HG03521 (cell line): ENCODE measurements around the gene MCAT.
"Not testable (repeated sequence)": the region's sequence is repeated elsewhere in the genome, so short reads cannot be mapped to it uniquely, and the experiment has no call there.

ENCODE experiments used
- ATAC-seq: cut with Tn5 transposase; IDR thresholded peaks from one replicate; pipeline ENCODE4 v1.9.1; 2021; ENCODE audit warnings: mild to moderate bottlenecking, moderate library complexity; ENCODE audit not compliant: unreplicated experiment

MCAT gene

DNA sequence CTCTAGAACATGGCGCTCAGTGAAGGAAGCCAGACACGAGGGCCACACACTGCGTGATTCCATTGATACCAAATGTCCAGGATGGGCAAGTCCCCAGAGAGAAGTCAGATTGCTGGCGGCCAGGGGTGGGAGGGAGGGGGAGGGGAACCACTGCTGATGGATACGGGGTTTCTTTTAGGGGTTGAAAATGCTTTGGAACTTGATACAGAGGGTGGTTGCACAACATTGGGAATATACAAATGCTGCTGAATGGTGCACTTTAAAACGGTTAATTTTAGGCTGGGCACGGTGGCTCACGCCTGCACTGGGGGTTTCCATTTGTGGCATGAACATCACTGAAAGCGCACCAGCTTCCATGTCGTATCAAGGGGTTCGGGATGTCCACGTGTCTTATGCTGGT lies 13.2 kb upstream of the MCAT start:
- ATAC-seq, result no peak

DNA sequence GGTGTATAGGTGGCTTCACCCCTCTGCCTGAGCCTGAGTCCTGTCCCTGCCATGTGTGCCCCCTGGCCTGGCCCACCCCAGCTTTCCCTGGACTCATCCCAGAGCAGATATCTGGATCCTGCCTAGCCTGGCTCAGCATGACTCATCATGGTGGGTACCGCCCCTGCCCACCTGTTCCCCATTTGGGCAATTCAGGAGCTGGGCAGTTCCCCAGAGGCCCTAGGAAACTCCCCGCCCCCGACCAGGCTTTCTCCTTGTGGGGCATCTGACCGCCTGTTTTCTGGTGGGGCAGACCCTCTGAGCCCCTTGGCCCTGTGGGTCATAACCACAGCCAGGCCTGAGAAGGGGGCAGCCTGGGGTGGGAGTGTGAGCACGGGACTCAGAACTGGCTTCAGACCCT lies 12.6 kb upstream of the MCAT start:
- ATAC-seq, result no peak

DNA sequence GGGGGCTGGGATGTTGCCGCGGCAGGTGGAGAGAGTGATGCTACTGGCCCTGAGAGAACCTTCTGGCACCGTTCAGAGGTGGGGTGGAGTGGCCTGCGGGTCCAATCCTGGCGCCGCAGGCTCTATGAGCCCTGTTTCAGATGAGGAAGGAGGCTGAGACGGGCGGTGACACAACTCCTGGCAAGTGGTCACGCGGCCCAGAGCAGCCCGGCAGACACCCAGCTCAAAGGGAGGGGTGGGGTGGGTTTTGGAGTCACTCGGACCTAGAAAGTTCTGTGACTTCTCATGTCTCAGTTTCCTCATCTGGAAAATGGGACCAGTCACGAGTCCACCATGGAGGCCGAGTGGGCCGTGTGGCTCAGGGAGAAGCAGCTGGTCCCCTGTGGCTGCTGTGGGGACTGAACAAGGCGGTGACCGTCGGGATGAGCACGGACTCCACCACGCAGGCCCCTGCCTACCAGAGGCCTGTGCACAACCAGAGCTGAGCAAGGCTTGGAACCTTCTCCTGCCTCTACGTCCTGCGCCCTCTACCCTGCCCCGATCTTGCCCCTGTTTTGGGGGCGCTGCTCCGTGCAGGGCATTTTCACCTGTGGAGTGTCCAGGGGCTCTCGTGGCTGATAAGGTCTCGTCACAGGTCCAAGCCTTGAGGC lies 11.8 kb upstream of the MCAT start:
- no peak for ATAC-seq

DNA sequence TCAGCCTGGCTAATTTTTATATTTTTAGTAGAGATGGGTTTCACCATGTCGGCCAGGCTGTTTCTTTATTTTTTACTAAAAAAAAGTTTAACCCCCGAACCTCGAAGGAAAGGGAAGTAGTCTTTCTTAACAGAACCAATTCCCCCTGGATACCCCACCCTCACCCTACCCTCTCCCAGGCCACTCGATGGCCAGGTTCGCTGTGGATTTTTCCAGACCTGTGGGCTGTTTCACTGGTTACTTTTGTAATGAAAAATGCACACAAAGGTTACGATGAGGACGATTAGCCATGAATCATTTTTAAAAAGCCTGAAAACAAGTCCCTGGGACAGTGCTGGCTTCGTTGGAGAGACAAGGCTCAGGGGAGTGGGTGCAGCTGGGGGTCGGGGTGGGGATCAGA lies 10.7 kb upstream of the MCAT start:
- no peak for ATAC-seq

DNA sequence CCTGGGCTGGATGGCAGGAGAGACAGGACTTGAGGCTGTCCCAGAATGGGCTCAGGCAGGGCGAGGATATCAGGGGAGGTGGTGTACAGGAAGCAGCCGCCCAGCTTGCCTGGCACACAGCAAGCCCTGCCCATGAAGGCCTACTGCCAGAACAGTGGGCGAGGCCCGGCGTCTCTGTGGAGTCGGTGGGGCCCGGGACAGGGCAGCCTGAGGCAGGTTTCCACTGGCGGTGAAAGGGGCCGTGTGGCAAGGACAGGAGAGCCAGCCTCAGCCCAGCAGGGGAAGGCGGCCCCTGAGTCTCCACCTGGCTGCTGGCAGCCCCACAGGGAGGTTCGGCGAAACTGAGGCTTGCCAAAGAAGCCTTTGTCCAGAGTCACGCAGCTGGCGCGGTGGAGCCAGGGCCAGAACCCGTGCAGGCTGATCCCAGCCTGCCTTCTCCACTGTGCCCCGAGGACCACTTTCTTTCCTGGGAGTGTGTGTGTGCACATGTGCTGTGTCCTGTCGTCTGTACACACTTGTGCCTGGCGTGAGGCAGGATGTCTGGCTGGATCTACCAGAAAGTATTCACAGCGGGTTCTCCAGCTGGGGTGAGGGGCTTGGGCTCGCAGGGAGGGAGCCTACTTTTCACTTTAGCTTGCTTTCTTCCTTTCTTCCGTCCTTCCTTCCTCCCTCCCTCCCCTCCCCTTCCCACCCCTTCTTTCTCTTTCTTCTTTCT lies 9.3 kb upstream of the MCAT start:
- no peak for ATAC-seq

DNA sequence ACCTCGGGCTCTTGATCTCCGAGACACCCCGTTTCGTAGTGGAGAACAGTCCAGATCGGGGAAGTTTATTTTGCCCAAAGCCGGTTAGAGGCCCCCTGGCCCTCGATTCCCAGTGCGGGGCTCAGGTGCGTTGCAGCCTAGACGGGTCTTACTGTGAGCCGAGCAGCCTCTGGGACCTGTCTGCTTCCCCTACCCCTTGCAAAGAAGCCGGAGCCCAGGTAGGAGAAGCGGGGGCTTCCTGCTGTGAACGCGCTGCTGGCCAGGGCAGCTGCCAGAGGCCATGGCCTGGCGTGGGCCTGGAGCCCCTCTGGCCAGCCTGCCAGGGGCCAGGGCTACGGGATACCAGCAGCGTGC lies 8.8 kb upstream of the MCAT start:
- no peak for ATAC-seq

DNA sequence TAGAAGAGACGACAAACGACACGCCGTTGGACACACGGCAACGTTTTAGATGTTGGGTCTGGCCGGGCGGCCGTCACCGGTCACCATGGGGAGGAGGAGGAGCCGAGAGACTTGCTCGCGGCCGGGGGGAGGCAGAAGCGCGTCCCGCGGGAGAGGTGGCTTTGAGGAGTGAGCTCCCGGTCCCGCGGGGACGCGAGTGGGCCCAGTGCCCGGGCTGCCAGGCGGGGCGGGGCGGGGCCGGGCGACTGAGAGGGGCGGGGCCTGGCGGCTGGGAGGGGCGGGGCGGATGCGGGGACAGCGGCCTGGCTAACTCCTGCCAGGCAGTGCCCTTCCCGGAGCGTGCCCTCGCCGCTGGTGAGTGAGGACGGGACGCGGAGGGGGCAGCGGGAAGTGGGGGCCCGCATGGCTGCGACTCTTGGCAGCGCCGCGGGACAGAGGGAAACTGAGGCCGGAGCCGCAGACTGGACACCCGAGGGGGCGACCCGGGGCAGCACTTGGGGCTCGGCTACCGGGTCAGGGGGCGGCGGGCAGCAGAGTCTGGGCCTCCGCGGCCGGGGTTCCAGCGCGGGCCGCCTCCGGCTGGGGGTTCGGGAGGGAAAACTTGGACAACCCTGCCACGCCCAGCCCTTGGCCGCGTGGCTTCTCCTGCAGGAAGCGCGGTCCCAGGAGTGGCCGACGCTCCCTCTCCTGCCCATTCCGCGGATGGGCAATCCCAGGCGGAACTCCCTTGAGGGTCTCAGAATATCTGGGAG lies 8.2 kb upstream of the MCAT start, which contains the start of gene TSPO:
TSS of gene TSPO (plus strand) at position 309 of the 752 bp plus-strand sequence. CDS start 7,680 bp downstream, outside the sequence.
- no peak for ATAC-seq

DNA sequence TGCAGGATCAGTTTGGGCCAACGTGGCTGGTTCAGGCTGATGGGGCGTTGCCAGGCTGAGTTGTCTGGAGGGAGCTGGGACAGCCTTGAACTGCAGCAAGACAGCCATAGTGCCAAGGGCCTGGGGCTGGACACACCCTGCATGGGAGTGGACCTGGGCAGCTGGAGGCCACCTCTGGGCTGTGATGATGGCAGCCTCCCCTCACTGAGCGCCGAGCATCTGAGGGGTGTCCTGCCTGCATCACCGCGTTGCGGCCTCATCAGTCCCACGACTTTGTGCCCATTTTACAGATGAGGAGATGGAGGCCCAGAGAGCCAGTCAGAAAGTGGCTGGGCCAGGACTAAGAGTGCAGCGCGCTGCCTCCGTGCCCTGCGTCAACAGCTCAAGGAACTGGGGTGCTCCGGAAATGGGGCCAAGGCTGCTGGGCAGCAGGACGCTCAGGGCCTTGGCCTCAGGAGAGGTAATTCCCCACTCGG lies 7.6 kb upstream of the MCAT start:
- ATAC-seq, result no peak

DNA sequence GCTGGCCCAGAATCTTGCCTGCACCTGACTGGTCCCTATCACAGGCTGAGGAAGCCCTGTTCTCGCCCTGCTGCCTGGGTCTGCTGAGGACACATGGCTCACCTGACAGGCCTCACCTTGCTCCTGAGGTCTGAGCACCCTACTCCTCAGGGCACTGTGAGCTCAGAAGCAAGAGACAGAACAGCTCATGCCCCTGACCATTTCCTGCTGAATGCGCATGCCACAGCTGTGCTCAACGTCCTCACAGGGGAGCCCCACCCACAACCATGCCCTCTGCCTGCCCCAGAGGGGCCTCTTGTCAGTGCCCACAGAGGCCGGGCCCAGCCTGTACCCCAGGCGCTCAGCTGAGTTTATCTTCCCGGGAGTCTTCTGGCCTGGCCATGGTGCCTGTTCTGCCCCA lies 5.4 kb upstream of the MCAT start:
- ATAC-seq, result no peak

DNA sequence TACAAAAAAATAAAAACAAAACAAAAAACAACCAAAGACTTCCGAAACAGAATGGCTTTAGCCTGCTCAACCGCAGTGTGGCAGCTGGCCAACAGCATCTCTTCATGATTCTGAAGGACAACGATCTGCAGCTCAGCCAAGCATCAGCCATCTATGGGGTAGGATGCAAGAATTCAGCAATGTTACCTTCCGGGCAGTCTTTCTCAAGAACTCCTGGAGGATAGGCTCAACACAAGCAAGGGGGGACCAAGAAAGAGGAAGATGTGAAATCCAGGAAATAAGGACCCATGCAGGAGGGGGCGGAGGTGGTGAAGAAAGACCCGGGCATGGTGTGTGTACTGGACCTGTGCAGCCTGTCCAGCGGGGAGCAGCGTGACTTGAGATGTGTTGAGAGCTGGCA lies 4.6 kb upstream of the MCAT start:
- ATAC-seq, result no peak

DNA sequence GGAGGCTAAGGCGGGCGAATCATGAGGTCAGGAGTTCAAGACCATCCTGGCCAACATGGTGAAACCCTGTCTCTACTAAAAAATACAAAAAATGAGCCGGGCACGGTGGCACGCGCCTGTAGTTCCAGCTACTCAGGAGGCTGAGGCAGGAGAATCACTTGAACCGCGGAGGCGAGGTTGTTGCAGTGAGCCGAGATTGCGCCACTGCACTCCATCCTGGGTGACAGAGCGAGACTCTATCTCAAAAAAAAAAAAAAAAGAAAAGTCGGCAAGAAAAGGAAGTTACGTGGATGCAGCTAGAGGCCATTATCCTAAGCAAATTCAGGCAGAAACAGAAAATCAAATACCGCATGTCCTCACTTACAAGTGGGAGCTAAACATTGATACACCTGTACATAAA lies 3.1 kb upstream of the MCAT start:
- ATAC-seq, result not testable (repeated sequence)

DNA sequence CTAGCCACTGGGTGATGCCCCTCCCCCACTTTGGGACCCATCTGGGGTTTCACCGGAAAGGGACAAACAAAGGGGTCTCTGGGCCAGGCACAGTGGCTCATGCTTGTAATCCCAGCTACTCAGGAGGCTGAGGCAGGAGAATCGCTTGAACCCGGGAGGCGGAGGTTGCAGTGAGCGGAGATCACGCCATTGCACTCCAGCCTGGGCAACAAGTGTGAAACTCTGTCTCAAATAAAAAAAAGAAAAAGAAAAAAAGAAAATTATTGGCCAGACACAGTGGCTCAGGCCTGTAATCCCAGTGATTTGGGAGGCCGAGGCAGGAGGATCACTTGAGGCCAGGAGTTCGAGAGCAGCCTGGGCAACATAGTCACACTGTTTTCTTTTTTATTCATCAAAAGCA lies 2.2 kb upstream of the MCAT start:
- ATAC-seq, result not testable (repeated sequence)

DNA sequence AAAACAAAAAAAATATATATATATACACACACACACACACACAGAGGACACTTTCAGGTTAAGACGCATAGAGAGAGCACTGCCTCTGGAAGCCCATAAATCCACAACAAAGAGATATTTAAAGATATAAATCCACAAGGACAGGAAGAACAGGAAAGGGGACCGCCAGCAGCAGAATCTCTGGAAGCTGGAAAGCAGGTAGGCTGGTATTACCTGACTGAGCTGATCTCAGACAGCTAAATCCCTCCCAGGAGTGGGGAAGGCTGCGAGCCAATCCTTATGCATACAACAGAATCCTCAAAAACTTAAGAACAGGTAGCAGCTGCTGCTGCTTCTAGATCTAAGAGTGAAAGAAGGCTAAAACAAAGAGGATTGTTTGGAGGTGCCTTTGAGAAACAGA lies 1.8 kb upstream of the MCAT start:
- ATAC-seq, result no peak

DNA sequence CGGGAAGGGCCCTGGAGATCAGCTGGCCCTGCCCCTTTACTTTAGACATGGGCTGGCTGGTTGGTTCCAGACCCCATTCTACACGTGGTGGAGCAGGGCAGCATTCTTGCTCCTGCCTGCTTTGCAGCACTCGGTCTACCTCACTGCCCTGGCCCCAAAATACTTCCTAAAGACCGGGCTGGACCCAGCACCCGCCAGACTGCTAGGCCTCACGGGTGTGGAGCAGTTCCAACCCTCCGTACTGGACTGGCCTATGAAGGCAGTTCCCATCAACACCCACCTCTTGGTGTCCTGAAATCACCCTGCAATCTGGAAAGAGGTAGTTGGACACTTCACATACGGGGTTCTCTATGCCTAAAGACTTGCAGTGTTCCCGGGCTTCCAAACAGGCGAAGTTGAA lies 6.4 kb downstream of the MCAT start:
- no peak for ATAC-seq

DNA sequence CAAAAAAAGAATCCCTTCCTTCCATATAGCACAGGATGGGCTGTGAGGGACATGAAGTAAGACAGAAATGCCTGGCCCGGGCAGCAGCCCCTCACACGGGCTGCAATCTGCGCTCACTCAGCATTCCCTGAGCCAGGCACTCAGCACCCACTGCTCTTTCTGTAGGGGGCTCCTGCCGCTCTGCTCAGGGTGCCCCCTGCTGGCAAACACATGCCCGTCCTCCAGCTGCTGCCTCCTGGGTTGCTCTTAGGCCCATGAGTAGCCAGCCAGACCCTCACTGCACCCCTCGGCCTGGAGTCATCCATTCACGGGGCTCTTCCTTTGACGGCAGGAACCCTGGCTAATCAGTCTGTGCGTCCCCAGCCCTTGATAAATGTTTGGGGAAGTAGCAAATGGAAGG lies 6.9 kb downstream of the MCAT start:
- ATAC-seq, result no peak

DNA sequence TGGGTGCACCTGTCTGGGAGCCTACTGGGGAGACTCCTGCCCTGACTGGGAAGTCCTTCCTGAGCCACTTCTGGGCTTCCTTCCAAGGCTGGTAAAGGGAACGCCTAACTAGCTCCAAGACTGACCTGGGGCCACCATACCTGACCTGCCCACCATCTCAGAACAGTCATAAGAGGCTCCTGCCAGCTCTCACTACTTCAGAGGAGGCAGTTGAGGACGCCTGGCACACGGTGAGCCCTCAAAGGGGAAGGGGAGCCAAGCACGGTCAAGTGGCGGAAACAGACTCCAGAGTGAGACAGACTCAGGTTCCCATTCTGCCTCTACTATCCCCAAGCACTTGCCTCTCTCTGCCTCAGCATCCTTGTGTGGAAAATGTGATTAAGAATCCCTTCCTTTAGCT lies 7.6 kb downstream of the MCAT start:
- ATAC-seq, result no peak

DNA sequence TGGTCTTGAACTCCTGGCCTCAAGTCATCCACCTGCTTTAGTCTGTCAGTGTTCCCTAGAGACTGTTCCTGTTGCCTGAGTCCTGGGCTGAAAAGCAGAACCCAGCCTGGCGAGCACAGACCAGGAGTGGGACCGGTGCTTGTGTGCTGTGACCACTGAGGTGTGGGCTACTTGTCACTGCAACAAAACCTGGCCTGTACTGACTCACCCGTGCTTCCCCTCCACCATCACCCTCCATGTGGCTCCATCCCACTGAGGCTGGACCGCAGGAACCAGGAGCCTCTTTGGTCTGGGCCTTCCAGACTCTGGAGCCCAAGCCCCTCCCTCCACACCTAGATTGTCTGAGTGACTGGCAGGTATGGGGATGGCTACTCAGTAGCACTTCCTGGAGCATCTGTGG lies 8.6 kb downstream of the MCAT start:
- no peak for ATAC-seq

DNA sequence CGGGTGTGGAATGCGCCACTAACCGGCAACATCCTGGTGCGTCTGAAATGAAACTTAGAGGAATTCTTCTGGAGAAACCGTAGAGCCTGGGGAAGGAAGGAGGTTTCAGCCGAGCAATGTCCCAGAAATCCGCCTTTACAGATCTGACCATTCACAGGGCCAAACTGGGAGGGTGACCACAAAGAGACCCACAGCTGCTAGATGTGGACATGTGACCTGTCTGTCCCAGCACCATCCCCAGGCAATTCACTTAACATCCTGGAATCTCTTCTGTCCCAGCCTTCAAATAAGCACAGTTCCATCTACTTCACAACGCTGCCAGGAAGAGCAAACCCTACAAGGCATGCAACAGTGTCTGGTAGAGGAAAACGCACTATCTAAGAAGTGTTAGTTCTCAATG lies 9.8 kb downstream of the MCAT start:
- no peak for ATAC-seq

DNA sequence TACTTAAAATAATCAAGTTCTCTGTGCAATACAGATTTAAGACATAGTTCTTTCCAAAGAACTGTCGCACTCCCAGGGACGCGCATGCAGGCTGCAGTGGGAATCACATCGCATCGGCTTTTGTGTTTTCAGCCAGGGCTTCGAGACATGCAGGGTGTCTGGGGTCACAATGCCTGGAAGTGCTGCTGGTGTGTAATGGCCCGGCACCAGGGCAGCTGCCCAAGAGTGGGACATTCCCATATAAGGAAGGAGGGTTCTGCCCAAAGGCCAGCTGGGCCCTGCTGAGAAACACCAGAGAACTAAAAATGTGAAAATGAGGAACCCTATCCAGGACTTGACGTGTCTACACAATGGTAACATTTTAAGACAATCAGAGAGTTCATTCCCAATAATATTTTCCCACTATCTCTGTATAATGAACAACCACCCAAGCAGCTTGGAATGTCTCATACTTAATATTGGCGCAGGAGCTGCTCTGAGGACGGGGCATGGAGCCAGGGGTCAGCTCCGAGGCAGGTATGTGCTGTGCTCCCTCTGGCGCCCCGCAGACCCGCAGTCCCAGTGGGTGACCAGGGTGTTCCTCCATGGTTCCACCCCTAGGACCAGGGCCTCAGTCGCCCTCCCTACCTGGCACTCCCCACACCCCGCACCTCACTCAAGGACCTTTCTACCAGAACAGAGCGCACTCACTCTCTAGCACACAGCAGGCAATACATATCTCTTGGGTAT lies 11.3 kb downstream of the MCAT start:
- no peak for ATAC-seq

DNA sequence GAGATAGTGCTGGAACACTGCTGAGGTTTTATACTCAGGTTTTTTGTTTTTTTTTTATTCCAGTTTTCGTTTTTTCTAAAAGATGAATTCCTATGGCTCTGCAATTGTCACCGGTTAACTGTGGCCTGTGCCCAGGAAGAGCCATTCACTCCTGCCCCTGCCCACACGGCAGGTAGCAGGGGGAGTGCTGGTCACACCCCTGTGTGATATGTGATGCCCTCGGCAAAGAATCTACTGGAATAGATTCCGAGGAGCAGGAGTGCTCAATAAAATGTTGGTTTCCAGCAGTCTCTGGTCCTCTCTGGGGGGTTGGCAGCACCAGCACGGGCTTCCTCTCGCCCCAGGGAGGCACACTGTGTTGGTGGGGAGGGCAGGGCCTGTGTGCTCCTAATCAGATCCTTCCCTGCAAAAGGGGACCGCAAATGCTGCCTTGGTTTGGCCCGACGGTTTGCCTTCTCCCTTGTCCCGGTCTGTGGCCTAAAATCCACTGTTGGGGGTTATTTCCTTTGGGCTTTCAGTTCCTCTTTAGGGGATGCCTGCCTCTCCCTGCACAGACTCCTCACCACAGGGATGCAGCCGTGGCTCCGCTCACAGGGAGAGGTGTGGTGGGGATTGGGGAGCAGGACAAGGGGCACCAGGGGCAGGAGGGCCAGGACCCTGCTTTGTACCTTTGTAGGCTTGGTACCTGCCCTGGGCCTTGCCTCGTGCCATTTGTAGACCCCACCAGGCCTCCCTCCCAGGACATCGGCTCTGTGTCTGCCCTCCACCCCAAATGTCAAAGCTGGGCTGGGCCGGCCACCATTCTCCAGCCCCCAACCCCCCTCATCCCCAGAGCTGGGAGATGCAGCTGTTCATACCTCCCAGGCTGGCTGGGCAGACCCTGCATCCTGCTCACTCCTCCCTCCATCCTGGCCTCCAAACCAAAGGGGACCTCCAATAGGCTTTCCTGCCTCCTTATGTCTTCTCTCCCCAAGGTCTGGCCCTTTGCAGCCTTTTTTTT lies 13.5 kb downstream of the MCAT start:
- no peak for ATAC-seq
